Measurements from ENCODE around the gene PANX1. TPM values are rescaled to one million over a fixed set of nuclear protein-coding genes. Genes with fewer than 3 reads are reported as not detected.

The PANX1 gene
- total and polyA plus RNA-seq, 10 of the 15 experiments (the other 5 are each of a cell fraction or from before 2014, with no cell fraction given) = 3.3 to 18.7 (median 14.4) TPM

DNA sequence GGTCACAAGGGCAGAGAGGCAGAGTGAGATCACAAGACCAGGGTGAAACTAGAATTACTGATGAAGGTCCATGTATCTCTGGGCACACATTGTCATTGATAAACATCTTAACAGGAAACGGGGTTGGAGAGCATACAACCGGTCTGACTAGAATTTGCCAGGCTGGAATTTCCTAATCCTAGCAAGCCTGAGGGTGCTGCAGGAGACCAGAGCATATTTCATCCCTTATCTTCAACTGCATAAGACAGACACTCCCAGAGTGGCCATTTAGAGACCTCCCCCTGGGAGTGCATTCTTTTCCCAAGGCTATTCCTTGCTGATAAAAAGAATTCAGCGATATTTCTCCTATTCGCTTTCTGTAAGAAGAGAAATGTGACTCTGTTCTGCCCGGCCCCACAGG is 91.1 kb downstream of the PANX1 start:
- Histone ChIP-seq H2AFZ (ENCODE audit: control insufficient read depth, low read depth, low read length) (no peak overlapping the region), H3K9ac (ENCODE audit: control insufficient read depth, insufficient read depth, low read length) (no peak overlapping the region), H3K4me3 (no peak overlapping the region), H3K4me2 (ENCODE audit: control insufficient read depth, insufficient read depth) (no peak overlapping the region), H3K27me3 (replicated peaks in 1 of 2; ENCODE audit: control insufficient read depth in 2 of 2, insufficient read depth in 2 of 2, low read length in 1 of 2) (no peaks in the 10 kb centered on the region), H3K9me3 (replicated peaks; ENCODE audit: control insufficient read depth, insufficient read depth, low read length) (no peaks in the 10 kb centered on the region; the same call in 2 of the 3 replicates), H3K36me3 (ENCODE audit: control insufficient read depth in 2 of 2, insufficient read depth in 2 of 2, low read length in 1 of 2) (no peaks in the 10 kb centered on the region), H3K79me2 (ENCODE audit: control insufficient read depth, insufficient read depth, low read length) (no peaks in the 10 kb centered on the region), H3K27ac (ENCODE audit: control insufficient read depth, insufficient read depth) (no peak overlapping the region), H3K4me1 (ENCODE audit: control insufficient read depth, insufficient read depth, low read length) (no peaks in the 10 kb centered on the region), H4K20me1 (ENCODE audit: control insufficient read depth, insufficient read depth) (no peaks in the 10 kb centered on the region)
- ChIA-PET SMC1A (ENCODE audit: uncharacterized antibody, unreplicated experiment) (no interaction called here), CTCF (no interaction called here), POLR2A (no interaction called here), RAD21 (ENCODE audit: unreplicated experiment) (no interaction called here)
- no peak for TF ChIP-seq ZNF687 (IDR thresholded peaks at IDR 0.05)
- TF ChIP-seq MTA3 (IDR thresholded peaks at IDR 0.05; ENCODE audit: borderline replicate concordance, low read length) = no peak
- TF ChIP-seq ZNF274 (IDR thresholded peaks at IDR 0.05; ENCODE audit: insufficient read depth, insufficient read length) = no peak
- no peak for TF ChIP-seq BCL11A (IDR thresholded peaks at IDR 0.05; ENCODE audit: low read depth, low read length)
- 0 out of 2 replicates have a peak, but pooled peaks have one; percentile 40 for TF ChIP-seq CBX5 (IDR thresholded peaks at IDR 0.05; ENCODE audit: low read depth)
- in situ Hi-C loops (cut with MboI) = no loop called here
- no peak for ATAC-seq
- no peak for FAIRE-seq
- no peak for DNase-seq (ENCODE audit: low read depth, low spot score)
- 48% methylated on average over 5 of the region's 5 CpGs for WGBS (ENCODE audit: insufficient coverage, insufficient replicate concordance, low lambda C conversion rate, missing lambda C conversion rate)
- no TSS peak for BruUV-seq (replicated peaks)
- intact Hi-C loops (cut with micrococcal nuclease; ENCODE audit: unreplicated experiment) = no loop called here
